Measurements from ENCODE around the gene NOD1. TPM values are rescaled to one million over a fixed set of nuclear protein-coding genes. Genes with fewer than 3 reads are reported as not detected.

The NOD1 gene
- total and polyA plus RNA-seq, 2 of the 13 experiments (the other 11 are each of a cell fraction or from before 2014, with no cell fraction given): 1.7 to 2.9 TPM

GRCh38 chr7:30380294-30380693 is 98.3 kb downstream of the NOD1 start:
- ChIA-PET POLR2A (no interaction called here), CTCF (ENCODE audit: low intra/inter-chr PET ratio, low total read pairs) (no interaction called here)
- Histone ChIP-seq H3K4me3 (replicated peaks in 1 of 3; ENCODE audit: insufficient read depth in 1 of 3, low read depth in 2 of 3, low read length in 3 of 3) (no peak overlapping the region), H3K4me2 (ENCODE audit: low read depth, low read length) (no peak overlapping the region), H4K20me1 (ENCODE audit: insufficient read depth, low read length) (no peaks in the 10 kb centered on the region), H2AFZ (ENCODE audit: low read length) (no peak overlapping the region), H3K4me1 (ENCODE audit: insufficient read depth, low read length) (peaks cover 16% of the 10 kb centered on the region), H3K9me3 (ENCODE audit: low read length) (no peaks in the 10 kb centered on the region; the same call in 1 of the 2 replicates), H3K36me3 (replicated peaks in 1 of 2; ENCODE audit: control insufficient read depth in 1 of 2, insufficient read depth in 2 of 2, low read length in 2 of 2) (no peaks in the 10 kb centered on the region), H3K27ac (ENCODE audit: extremely low read length, insufficient read depth, low read length) (no peak overlapping the region), H3K79me2 (ENCODE audit: insufficient read depth, low read length) (no peaks in the 10 kb centered on the region), H3K27me3 (ENCODE audit: control insufficient read depth in 1 of 2, insufficient read depth in 2 of 2, low read length in 2 of 2) (no peaks in the 10 kb centered on the region), H3K9ac (ENCODE audit: insufficient read depth, low read depth, low read length) (no peak overlapping the region)
- 90% methylated on average over 2 of the region's 2 CpGs for WGBS (ENCODE audit: low lambda C conversion rate)
- FAIRE-seq (no peak), DNase-seq (ENCODE audit: low spot score) (no peak), ATAC-seq (no peak)
- intact Hi-C loops (cut with micrococcal nuclease; ENCODE audit: unreplicated experiment) (no loop called here), in situ Hi-C loops (cut with HindIII; ENCODE audit: extremely low pct_ligation_motif_present, low pct_unique_long_range_greater_than_20kb) (no loop called here)
- TF ChIP-seq ZBTB26 (CRISPR knock-in tag; IDR thresholded peaks at IDR 0.05; ENCODE audit: borderline replicate concordance): no peak
- no peak for TF ChIP-seq PHF20 (CRISPR knock-in tag; IDR thresholded peaks at IDR 0.05)
- TF ChIP-seq GFI1 (CRISPR knock-in tag; IDR thresholded peaks at IDR 0.05; ENCODE audit: borderline replicate concordance): no peak
- TF ChIP-seq MZF1 (CRISPR knock-in tag; IDR thresholded peaks at IDR 0.05; ENCODE audit: borderline replicate concordance): no peak
- no peak for TF ChIP-seq ZNF7 (CRISPR knock-in tag; IDR thresholded peaks at IDR 0.05)
- no peak for TF ChIP-seq HHEX (CRISPR knock-in tag; IDR thresholded peaks at IDR 0.05)
- no peak for TF ChIP-seq CHD4 (IDR thresholded peaks at IDR 0.05; ENCODE audit: borderline replicate concordance, low read length)
- no peak for TF ChIP-seq JUNB (CRISPR knock-in tag; IDR thresholded peaks at IDR 0.05; ENCODE audit: borderline replicate concordance)
- no peak for TF ChIP-seq ZBTB7A (CRISPR knock-in tag; IDR thresholded peaks at IDR 0.05)
- no peak for TF ChIP-seq ZNF546 (CRISPR knock-in tag; conservative IDR thresholded peaks at IDR 0.05)
- no peak for TF ChIP-seq LRRFIP1 (CRISPR knock-in tag; conservative IDR thresholded peaks at IDR 0.05)
- no peak for TF ChIP-seq CENPBD1 (CRISPR knock-in tag; IDR thresholded peaks at IDR 0.05; ENCODE audit: borderline replicate concordance, low read depth)
- no peak for TF ChIP-seq JUND (CRISPR knock-in tag; IDR thresholded peaks at IDR 0.05)
- no peak for TF ChIP-seq CAMTA2 (CRISPR knock-in tag; IDR thresholded peaks at IDR 0.05; ENCODE audit: borderline replicate concordance)
- TF ChIP-seq ZNF382 (CRISPR knock-in tag; IDR thresholded peaks at IDR 0.05; ENCODE audit: borderline replicate concordance): no peak
- no peak for TF ChIP-seq ZBTB8A (CRISPR knock-in tag; IDR thresholded peaks at IDR 0.05; ENCODE audit: borderline replicate concordance, low read depth)
- no peak for TF ChIP-seq SUZ12 (IDR thresholded peaks at IDR 0.05; ENCODE audit: low read depth, low read length)
- TF ChIP-seq ZMYM4 (CRISPR knock-in tag; IDR thresholded peaks at IDR 0.05): no peak
- no peak for TF ChIP-seq ONECUT2 (CRISPR knock-in tag; IDR thresholded peaks at IDR 0.05)
- no peak for TF ChIP-seq PRDM4 (CRISPR knock-in tag; IDR thresholded peaks at IDR 0.05; ENCODE audit: borderline replicate concordance)
- no TSS peak for BruUV-seq (replicated peaks)

Data from HepG2 (cell line).